Stimulated activated CD8-positive, alpha-beta memory T cell treated with anti-CD3 and anti-CD28 coated beads, Interleukin-15, amount 100 ng/mL, for 1 hour (primary cell): ENCODE results near the gene AMH.

ENCODE experiments used
- DNase-seq: peaks from one replicate; pipeline ENCODE4 v3.0.0-alpha.2; 2020; ENCODE audit warnings: low read depth

AMH gene

DNA sequence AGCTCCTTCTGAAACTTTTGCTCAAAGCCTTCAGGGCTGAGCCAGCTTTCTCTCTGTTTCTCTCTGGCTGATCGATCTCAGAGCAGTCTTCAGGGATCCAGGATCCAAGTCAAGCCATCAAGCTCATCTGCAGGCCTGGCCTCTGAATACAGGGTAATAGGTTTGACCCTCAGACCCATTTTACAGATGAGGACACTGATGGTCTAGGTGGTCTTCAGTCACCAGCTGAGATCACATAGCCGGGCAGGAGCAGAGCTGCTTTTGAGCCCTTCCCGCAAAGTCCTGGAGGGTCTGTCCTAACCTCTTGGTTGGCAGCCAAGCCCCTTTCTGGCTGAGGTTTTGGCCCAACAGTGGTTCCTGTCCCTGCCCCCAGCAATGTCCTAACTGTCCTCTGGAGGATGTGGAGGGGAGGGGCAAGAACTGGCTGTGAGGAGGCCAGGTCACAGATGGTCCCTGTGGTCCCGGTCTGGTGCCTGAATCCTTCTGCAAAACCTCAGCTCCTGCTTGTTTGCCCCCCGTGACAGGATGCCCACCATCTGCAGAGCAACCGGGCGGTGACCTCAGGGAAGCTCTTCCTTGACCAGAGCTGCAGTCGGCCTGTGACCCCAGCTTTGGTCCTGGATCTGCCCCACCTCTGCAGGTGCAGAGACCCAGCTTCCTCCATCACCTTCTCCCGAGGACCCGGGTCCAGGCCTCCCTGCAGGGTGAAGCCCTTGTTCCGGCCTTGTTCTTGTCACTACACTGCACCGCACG lies 38.6 kb downstream of the AMH start:
- no peak for DNase-seq

DNA sequence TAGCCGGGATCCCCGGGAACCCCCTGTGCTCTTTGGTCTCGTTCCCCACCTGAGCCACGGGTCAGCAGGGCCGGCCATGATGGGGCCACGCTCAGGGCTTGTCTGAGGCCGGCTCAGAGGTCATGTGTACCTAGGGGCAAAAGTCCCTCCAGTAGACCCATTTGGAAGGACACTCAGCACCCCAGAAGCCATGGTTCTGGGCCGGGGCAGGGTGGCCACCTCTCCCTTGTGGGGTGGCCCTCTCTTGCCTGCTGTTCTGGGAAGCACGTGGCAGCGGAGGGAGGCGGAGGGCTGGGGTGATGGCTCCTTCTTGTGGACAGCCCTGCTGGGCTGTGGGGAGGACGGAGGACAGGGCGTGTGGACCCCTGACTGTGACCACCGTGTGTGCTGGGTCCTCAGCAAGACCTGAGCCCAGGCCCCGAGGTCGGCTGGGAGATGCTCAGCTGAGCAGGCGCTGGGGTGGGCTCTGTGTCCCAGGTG lies 39.3 kb downstream of the AMH start:
- no peak for DNase-seq

DNA sequence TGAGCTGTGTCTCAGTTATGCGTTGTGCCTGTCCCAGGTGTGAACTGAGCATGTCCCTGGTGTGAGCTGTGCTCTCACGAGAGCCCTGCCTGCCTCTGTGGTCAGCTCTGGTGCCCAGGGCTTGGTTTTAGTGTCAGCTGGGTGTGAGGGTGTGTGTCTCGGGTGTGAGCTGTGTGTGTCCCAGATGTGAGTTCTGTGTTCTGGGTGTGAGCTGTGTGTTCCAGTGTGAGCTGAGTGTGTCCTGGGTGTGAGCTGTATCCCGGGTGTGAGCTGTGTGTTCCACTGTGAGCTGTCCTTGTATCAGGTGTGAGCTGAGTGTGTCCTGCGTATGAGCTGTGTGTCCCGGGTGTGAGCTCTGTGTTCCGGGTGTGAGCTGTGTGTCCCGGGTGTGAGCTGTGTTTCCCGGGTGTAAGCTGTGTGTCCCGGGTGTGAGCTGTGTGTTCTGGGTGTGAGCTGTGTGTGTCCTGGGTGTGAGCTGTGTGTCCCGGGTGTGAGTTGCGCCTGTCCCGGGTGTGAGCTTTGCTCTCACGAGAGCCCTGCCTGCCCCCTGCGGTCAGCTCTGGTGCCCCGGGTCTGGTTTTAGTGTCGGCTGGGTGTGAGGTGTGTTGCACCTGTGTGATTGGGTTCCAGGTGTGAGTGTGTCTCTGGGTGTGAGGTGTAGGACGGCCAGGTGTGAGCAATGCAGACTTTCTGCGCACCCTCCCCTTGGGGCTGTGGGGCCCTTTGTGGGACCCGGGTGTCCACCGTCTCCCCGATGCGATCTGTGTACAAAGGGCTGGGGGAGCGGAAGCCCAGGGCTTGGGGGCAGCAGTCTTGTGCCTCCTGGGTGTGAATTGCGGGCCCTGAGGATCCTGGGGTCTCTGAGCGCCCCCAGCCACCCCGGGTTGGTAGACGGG lies 39.9 kb downstream of the AMH start:
- no peak for DNase-seq

DNA sequence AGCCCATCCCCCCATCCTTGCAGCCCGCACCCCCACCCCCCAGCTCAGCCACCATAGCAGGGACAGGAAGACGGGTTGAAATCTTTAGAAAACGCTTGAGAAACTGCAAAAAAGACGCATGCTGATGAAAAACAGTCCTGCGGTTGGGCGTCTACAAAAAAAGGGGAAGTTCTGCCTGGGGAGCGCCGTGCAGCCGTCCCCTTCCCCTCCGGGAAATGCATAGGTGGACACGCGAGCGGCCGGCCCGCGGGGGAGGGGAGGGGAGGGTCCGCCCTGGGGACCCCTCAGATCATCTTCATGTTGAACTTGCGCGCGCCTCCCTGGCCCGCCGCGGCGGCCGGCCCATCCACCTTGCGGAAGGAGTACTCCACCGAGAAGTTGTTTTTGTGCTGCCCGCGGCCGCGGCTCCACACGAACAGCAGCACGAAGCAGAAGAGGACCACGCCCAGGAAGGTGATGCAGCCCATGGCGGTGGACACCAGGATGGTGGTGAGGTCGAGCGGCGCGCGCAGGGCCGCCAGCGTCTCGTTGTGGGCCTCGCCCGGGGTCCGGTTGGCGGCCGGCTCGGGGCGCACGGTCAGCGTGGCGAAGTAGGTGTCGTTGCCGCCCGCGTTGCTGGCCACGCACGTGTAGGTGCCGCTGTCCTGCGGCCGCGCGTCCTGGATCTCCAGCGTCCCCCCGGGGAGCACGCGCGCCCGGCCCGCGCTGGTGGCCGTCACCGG lies 40.8 kb downstream of the AMH start:
- DNase-seq = no peak

DNA sequence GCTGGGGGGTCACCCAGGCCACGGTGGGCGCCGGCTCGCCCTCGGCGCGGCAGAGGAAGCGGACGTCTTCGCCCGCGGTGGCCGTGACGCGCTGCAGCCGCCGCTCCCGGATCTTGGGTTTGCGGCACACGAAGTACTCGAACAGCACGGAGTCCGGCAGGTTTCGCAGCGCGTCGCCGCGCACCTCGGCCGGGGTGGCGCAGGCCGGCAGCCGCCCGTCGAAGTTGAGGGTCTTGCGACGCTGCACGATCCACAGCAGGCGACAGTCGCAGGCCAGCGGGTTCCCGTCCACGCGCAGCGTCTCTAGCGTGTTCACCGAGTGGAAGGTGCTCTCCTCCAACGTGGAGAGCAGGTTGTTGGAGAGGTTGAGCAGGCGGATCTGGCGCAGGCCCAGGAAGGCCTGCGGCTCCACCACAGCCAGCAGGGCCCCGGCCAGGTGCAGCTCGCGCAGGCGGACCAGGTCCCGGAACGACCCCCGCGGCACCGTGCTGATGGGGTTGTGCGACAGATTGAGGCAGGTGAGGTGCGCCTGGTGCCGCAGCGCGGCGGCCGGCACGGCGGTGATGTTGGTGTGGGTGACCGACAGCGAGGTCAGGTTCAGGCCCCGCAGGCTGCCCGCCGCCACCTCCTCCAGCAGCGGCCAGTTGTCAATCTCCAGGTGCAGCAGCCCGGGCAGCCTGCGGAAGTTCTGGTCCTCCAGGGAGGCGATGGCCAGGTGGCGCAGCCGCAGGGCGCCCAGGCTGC lies 41.5 kb downstream of the AMH start:
- DNase-seq = no peak

DNA sequence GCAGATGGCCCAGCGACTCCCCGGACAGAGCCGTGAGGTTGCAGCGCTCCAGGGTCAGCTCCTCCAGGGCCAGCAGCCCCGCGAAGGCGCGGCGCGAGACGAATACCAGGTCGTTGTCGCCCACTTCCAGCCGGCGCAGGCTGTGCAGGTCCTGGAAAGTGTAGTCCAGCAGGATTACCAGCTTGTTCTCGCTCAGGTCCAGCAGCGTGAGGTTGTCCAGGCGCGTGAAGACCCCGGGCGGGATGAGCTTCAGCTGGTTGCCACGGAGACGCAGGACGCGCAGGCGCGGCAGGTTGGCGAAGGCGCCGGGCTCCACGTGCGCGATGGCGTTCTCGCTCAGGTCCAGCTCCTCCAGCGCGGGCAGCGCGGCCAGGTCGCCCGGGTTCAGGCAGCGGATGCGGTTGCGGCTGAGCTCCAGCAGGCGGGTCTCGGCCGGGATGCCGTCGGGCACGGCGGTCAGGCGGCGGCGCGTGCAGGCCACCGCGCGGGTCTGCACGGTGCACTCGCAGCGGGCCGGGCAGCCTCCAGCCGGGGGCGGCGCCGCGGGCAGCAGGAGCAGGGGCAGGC lies 42.1 kb downstream of the AMH start:
- DNase-seq = no peak

DNA sequence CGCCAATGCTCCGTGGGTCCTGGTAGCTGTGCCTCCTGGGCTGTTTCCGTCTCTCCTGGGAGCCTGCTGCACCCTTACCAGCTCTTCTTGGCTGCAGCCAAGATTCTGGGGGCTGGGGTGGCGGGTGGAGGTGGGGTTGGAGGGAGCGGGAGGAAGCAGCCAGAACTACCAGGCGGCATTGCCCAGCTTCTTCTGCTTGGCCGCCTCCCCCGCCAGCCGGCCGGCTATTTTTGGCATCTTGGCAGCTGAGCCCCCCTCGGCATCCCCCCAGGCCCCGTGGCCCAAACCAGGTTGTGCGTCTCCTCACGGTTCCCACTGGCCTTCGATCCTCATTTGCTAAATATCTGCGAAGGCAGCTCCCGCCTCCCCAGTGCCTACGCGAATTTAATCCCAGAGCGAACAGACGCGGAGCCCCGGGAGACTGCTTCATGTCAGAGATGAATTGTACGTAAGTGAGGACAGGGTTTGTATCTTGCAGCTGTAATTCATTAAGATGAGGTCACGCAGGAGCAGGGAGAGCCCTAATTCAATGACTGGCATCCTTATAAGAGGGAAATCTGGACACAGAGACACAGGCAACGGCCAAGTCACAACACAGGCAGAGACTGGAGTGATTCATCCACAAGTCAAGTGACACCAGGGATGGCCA lies 45.7 kb downstream of the AMH start:
- no peak for DNase-seq

DNA sequence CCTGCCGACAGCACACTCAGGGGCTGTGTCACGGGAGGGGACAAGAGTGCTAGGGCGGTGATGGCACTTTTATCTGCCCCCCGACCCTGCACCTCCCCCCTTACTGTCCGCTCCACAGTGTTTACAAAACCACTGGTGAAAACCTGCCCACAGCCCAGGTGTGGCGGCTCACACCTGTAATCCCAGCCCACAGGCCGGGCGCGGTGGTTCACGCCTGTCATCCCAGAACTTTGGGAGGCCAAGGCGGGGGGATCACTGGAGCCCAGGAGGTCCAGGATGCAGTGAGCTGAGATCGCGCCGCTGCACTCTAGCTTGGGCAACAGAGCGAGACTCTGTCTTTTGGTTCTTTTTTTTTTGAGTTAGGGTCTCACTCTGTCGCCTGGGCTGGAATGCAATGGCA lies 47.0 kb downstream of the AMH start:
- no peak for DNase-seq

DNA sequence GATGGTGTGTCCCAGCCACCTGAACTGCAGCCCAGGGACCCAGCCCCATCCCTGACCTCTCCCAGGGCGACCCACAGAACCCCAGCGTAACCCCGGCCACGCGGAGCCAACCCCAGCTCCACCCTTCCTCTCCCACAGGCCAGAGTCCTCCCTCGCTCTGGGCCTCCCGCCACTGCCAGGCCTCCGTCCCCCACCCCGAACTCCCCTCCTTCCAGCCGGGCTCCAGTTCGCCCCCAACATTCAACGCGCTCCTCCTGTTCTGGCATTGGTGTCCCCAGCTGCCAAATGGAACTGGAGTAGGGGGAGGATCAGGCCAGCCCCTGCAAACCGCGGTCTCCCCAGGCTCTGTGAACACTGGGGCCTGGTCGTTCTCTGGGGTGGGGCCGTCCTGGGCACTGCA lies 51.4 kb downstream of the AMH start:
- DNase-seq = no peak
